ENCODE results near the gene MYO1F.

The MYO1F gene

DNA sequence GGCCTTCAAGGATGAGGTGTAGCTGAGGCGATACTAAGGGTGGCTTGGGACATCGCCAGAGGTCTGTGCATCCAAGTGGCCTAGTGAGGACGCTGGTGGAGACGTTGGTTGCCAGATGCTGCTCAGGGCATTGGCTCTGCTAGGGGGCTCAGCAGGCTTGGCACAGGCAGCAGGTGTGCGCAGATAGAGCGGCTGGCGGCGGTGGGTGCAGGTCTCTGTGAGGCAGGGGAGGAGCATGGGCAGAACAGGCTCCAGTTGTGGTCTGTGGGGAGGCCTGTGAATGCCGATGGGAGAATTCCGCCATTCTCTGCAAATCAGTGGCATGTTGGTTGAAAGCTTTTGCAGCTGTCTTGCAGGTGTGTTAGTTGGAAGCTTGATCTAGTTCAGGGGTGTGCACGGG, 96.0 kb downstream of the MYO1F start:
- DNase-seq (ENCODE audit: low spot score): no peak
- CTCF ChIA-PET: interaction anchor here (0.7 to 1.4 kb wide), 3 partner anchors 10 to 128 kb away, joined by 3 to 5 read pairs (median 3); no protein-coding TSS in a partner anchor
- POLR2A ChIA-PET (ENCODE audit: low non-redundant PET): no interaction called here
- H3K27ac ChIP-seq: peak overlapping the region; percentile 64
- TF ChIP-seq, protein P1, sequence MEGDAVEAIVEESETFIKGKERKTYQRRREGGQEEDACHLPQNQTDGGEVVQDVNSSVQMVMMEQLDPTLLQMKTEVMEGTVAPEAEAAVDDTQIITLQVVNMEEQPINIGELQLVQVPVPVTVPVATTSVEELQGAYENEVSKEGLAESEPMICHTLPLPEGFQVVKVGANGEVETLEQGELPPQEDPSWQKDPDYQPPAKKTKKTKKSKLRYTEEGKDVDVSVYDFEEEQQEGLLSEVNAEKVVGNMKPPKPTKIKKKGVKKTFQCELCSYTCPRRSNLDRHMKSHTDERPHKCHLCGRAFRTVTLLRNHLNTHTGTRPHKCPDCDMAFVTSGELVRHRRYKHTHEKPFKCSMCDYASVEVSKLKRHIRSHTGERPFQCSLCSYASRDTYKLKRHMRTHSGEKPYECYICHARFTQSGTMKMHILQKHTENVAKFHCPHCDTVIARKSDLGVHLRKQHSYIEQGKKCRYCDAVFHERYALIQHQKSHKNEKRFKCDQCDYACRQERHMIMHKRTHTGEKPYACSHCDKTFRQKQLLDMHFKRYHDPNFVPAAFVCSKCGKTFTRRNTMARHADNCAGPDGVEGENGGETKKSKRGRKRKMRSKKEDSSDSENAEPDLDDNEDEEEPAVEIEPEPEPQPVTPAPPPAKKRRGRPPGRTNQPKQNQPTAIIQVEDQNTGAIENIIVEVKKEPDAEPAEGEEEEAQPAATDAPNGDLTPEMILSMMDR (conservative IDR thresholded peaks at IDR 0.05; ENCODE audit: low read depth): no peak

DNA sequence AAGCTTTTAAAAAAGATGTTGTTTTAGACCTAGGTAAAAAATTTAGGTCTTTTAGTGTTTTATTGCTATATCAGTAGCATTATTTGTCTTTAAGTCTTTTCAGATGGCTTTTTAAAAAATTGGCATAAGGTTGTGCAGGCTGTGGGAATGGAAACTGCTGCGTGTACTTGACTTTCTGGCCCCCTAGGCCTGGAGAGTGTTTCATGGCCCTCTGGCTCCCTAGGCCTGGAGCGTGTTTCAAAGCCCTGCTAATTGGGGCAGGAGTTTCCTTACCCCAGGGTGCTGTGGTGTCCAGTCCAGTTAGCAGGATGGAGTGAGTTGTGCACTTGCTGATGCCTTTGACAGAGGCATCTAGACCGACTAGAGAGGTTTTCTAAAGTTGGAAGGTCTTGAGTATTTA, 98.6 kb downstream of the MYO1F start:
- POLR2A ChIA-PET (ENCODE audit: low non-redundant PET): no interaction called here
- DNase-seq (ENCODE audit: low spot score): no peak
- TF ChIP-seq, protein P1 (conservative IDR thresholded peaks at IDR 0.05; ENCODE audit: low read depth): no peak
- H3K27ac ChIP-seq: peak overlapping the region; percentile 4; the same call in 1 of the 2 replicates
- CTCF ChIA-PET: interaction anchor here (0.6 kb wide), 1 partner anchor 12 kb away, joined by 3 read pairs; no protein-coding TSS in a partner anchor

DNA sequence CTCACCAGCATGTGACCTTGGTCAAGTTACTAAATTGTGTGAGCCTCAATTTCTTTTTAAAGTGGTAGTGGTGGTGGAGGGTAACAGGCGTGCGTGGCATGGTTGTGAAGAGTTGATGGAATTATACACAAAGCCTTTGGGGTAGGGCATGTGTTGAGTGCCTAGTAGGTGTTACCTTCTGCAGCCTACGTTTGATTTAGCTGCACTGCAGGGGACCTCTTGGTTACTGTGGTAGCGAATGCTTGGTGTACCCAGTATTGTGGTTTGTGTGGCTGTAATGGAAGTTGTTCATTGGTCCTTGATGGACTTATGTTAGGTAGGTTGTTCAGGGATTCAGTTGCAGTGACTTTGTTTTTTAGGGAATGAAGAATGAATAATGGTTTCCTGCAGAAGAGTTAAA, 99.4 kb downstream of the MYO1F start:
- ChIA-PET POLR2A (ENCODE audit: low non-redundant PET) (no interaction called here), CTCF (no interaction called here)
- TF ChIP-seq, protein P1 (conservative IDR thresholded peaks at IDR 0.05; ENCODE audit: low read depth): no peak
- H3K27ac ChIP-seq: no peak overlapping the region
- no peak for DNase-seq (ENCODE audit: low spot score)

DNA sequence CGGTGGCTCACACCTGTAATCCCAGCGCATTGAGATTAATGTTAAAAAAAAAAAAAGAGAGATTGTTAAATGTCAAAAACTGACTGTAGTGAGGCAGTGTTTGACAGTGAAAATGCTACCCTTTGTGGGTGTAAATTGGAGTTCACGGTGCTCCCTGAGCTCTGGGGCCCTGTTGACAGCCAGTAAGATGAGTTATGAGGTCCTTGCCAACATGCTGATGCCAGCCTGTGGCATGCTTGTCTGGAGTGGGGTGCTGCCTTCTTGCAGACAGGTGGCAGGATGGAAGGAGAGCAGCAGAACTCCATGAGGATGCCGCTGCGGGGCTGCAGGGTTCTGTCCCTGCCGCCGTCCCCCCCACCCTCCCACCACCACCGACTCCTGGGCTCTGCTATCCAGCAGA, 100.7 kb downstream of the MYO1F start:
- no peak for DNase-seq (ENCODE audit: low spot score)
- H3K27ac ChIP-seq: no peak overlapping the region
- TF ChIP-seq, protein P1 (conservative IDR thresholded peaks at IDR 0.05; ENCODE audit: low read depth): no peak
- ChIA-PET POLR2A (ENCODE audit: low non-redundant PET) (no interaction called here), CTCF (interaction anchor here (0.7 kb wide), 1 partner anchor 16 kb away, joined by 3 read pairs; no protein-coding TSS in a partner anchor)

DNA sequence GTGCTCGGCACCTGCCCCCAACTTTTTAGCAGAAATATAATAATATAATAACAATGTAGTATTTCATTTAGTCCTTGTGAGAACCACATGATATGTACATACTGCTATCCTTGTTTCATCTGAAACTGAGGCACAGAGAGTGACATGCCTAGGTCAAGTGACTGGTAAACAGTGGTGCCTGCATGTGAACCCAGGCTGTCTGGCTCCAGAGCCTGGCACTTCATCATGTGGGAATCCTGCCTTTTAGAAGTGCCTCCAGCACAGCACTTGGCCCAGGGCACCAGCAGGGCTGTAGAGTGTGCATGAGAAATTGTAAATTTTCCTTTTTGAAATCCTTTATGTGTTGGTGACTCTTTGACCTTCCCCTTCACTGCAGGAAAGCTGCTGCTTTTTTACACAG, 102.2 kb downstream of the MYO1F start:
- no peak for DNase-seq (ENCODE audit: low spot score)
- TF ChIP-seq, protein P1 (conservative IDR thresholded peaks at IDR 0.05; ENCODE audit: low read depth): no peak
- CTCF ChIA-PET: no interaction called here
- POLR2A ChIA-PET (ENCODE audit: low non-redundant PET): no interaction called here
- no peak overlapping the region for H3K27ac ChIP-seq

DNA sequence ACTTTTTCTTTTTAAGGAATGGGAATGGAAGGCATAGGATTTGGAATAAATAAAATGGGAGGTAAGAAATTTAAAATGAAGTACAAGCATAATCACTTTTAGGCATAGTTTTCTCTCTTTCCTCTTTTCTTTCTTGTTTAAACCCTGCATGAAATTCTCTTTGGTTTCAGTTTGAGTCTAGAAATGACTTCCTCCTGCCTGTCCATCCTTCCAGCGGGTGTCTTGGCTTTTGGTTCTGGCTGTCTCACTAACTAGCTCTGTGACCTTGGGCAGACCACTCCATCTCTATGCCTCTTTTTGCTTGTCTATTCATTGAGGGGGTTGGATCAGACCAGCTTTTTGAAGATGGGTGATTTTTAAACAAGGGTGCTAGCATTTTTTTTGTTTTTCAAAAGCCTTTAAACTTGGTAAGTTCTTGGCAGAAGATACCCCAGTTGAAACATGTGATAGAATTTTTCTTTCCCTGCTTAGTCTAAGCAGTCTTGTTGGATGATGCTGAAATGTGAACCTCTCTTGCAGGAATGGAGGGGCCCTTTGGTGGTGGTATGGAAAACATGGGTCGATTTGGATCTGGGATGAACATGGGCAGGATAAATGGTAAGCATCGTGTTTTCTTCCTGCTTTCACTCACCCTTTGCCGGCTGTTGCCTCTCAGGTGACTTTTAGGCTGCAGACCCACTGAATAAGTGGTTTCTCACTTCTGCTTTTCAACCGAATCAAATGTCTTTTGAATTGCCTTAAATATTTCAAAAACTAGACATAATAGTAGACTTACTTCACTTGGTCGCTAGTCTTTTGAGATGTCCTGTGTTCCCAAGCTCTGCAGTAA, 103.4 kb downstream of the MYO1F start:
- ChIA-PET POLR2A (ENCODE audit: low non-redundant PET) (interaction anchor here (0.6 to 0.7 kb wide), 2 partner anchors 9 to 36 kb away, joined by 3 to 4 read pairs; no protein-coding TSS in a partner anchor), CTCF (interaction anchor here (0.6 to 0.7 kb wide), 2 partner anchors 11 to 104 kb away, joined by 3 read pairs; no protein-coding TSS in a partner anchor)
- TF ChIP-seq, protein P1 (conservative IDR thresholded peaks at IDR 0.05; ENCODE audit: low read depth): no peak
- DNase-seq (ENCODE audit: low spot score): no peak
- no peak overlapping the region for H3K27ac ChIP-seq

Data from RWPE1 (cell line).